H9 (cell line): ENCODE results near the gene FBXO10. TPM values are rescaled to one million over a fixed set of nuclear protein-coding genes. Genes with fewer than 3 reads are reported as not detected.
A peak's percentile ranks its signal among the peaks of the same experiment; 100 is the strongest.

Experiments used
- DNase-seq: peaks from one replicate; pipeline ENCODE4 v3.0.0-alpha.2; 2017
- H2AFZ ChIP-seq: one replicate; pipeline ENCODE4 v1.6.1; 2013; ENCODE audit warnings: mild to moderate bottlenecking, low read length, control low read depth, moderate library complexity
- H2AK5ac ChIP-seq: 2 replicates; pipeline ENCODE4 v1.6.1; 2013; ENCODE audit warnings: low read length, control low read depth, mixed read lengths; ENCODE audit not compliant: insufficient read length
- H2BK120ac ChIP-seq: one replicate; pipeline ENCODE4 v1.6.1; 2013; ENCODE audit warnings: low read depth, mild to moderate bottlenecking, low read length, control low read depth, inconsistent platforms; ENCODE audit not compliant: poor library complexity, severe bottlenecking
- H2BK12ac ChIP-seq: 2 replicates; pipeline ENCODE4 v1.6.1; 2013; ENCODE audit warnings: low read length, control low read depth, mixed read lengths, low read depth; ENCODE audit not compliant: insufficient read length
- H2BK15ac ChIP-seq: 2 replicates; pipeline ENCODE4 v1.6.1; 2013; ENCODE audit warnings: low read depth, low read length, control low read depth
- H2BK20ac ChIP-seq: one replicate; pipeline ENCODE4 v1.6.1; 2013; ENCODE audit warnings: low read depth, mild to moderate bottlenecking, low read length, control low read depth, inconsistent platforms; ENCODE audit not compliant: poor library complexity, severe bottlenecking
- H2BK5ac ChIP-seq: 2 replicates; pipeline ENCODE4 v1.6.1; 2013; ENCODE audit warnings: low read length, control low read depth, mixed read lengths; ENCODE audit not compliant: insufficient read length
- H3K14ac ChIP-seq: 2 replicates; pipeline ENCODE4 v1.6.1; 2013; ENCODE audit warnings: low read length, control low read depth; ENCODE audit not compliant: insufficient read depth
- H3K18ac ChIP-seq: 2 replicates; pipeline ENCODE4 v1.6.1; 2013; ENCODE audit warnings: low read depth, mild to moderate bottlenecking, mixed read lengths, low read length, control low read depth; ENCODE audit not compliant: insufficient read length
- H3K23ac ChIP-seq: 2 replicates; pipeline ENCODE4 v1.6.1; 2013; ENCODE audit warnings: low read length, control low read depth, mixed read lengths, low read depth; ENCODE audit not compliant: insufficient read length
- H3K23me2 ChIP-seq: 2 replicates; pipeline ENCODE4 v1.6.1; 2013; ENCODE audit warnings: low read depth, mild to moderate bottlenecking, mixed read lengths, low read length, control low read depth; ENCODE audit not compliant: insufficient read length, poor library complexity, severe bottlenecking
- H3K27ac ChIP-seq: 2 replicates; pipeline ENCODE4 v1.5.1; 2013; ENCODE audit warnings: low read length, control low read depth, mixed read lengths, low read depth; ENCODE audit not compliant: insufficient read length
- H3K27me3 ChIP-seq: 2 replicates; pipeline ENCODE4 v1.6.1; 2013; ENCODE audit warnings: low read length, control low read depth, inconsistent platforms; ENCODE audit not compliant: insufficient read depth
- H3K4ac ChIP-seq: 2 replicates; pipeline ENCODE4 v1.6.1; 2013; ENCODE audit warnings: low read depth, mild to moderate bottlenecking, control low read depth, inconsistent platforms, low read length, moderate library complexity
- H3K4me1 ChIP-seq: 2 replicates; pipeline ENCODE4 v1.6.1; 2013; ENCODE audit warnings: low read length, control low read depth, inconsistent platforms; ENCODE audit not compliant: insufficient read depth
- H3K4me2 ChIP-seq: 2 replicates; pipeline ENCODE4 v1.6.1; 2013; ENCODE audit warnings: low read length, control low read depth, mixed read lengths; ENCODE audit not compliant: insufficient read length, insufficient read depth
- H3K56ac ChIP-seq: 2 replicates; pipeline ENCODE4 v1.6.1; 2013; ENCODE audit warnings: low read depth, mild to moderate bottlenecking, mixed read lengths, low read length, control low read depth; ENCODE audit not compliant: insufficient read length
- H3K79me1 ChIP-seq: 2 replicates; pipeline ENCODE4 v1.6.1; 2013; ENCODE audit warnings: low read depth, mild to moderate bottlenecking, moderate library complexity, low read length, control low read depth, inconsistent platforms; ENCODE audit not compliant: insufficient read depth, poor library complexity, severe bottlenecking
- H3K79me2 ChIP-seq: 2 replicates; pipeline ENCODE4 v1.6.1; 2013; ENCODE audit warnings: low read length, control low read depth, inconsistent platforms; ENCODE audit not compliant: insufficient read depth
- H3K9ac ChIP-seq: 2 replicates; pipeline ENCODE4 v1.6.1; 2013; ENCODE audit warnings: low read length, control low read depth, mixed read lengths; ENCODE audit not compliant: insufficient read length; ENCODE audit errors: extremely low read depth
- H3K9me3 ChIP-seq: one replicate; pipeline ENCODE4 v1.6.1; 2013; ENCODE audit warnings: low read depth, low read length, inconsistent platforms; ENCODE audit not compliant: control insufficient read depth
- H3T11ph ChIP-seq: one replicate; pipeline ENCODE4 v1.6.1; 2013; ENCODE audit warnings: mild to moderate bottlenecking, low read length, control low read depth, inconsistent platforms
- H4K20me1 ChIP-seq: one replicate; pipeline ENCODE4 v1.6.1; 2013; ENCODE audit not compliant: control insufficient read depth, insufficient read length, insufficient read depth
- H4K5ac ChIP-seq: 2 replicates; pipeline ENCODE4 v1.6.1; 2013; ENCODE audit warnings: low read depth, mild to moderate bottlenecking, mixed read lengths, low read length, control low read depth; ENCODE audit not compliant: insufficient read length
- H4K8ac ChIP-seq: replicated peaks from 2 replicates; pipeline ENCODE4 v1.6.1; 2013; ENCODE audit warnings: low read length, control low read depth, mixed read lengths, low read depth; ENCODE audit not compliant: insufficient read length
- H4K91ac ChIP-seq: 2 replicates; pipeline ENCODE4 v1.6.1; 2013; ENCODE audit warnings: low read depth, mild to moderate bottlenecking, moderate library complexity, mixed read lengths, low read length, control low read depth; ENCODE audit not compliant: insufficient read length
- H3K27ac Mint-ChIP-seq, 3 experiments: 2 replicates in 2 of 3; 3 replicates in 1 of 3; pipeline ENCODE4 v1.8.0; 2020 to 2021; ENCODE audit warnings: mixed read lengths in 3 of 3, mild to moderate bottlenecking in 1 of 3, moderate library complexity in 1 of 3
- H3K27me3 Mint-ChIP-seq: 2 replicates; pipeline ENCODE4 v1.8.0; 2021; ENCODE audit warnings: low read depth, mild to moderate bottlenecking, moderate library complexity, mixed read lengths
- H3K36me3 Mint-ChIP-seq, 3 experiments: 2 replicates in 2 of 3; 3 replicates in 1 of 3; pipeline ENCODE4 v1.8.0; 2020 to 2021; ENCODE audit warnings: low read depth in 3 of 3, mixed read lengths in 3 of 3; ENCODE audit not compliant: insufficient read depth in 1 of 3
- H3K4me1 Mint-ChIP-seq, 2 experiments: 2 replicates each; pipeline ENCODE4 v1.8.0; 2020; ENCODE audit warnings: mixed read lengths in 2 of 2
- H3K4me3 Mint-ChIP-seq, 2 experiments: 2 replicates in 1 of 2; 3 replicates in 1 of 2; pipeline ENCODE4 v1.8.0; 2020 to 2021; ENCODE audit warnings: mild to moderate bottlenecking in 2 of 2, mixed read lengths in 2 of 2, moderate library complexity in 1 of 2
- H3K9me3 Mint-ChIP-seq, 2 experiments: 2 replicates in 1 of 2; 3 replicates in 1 of 2; pipeline ENCODE4 v1.8.0; 2020; ENCODE audit warnings: mild to moderate bottlenecking in 2 of 2, mixed read lengths in 2 of 2, moderate library complexity in 1 of 2
- WGBS: extraction: QIAGEN DNeasy Blood & Tissue Kit; methylation state at CpG from one replicate; pipeline ENCODE4 v1.1.7; 2013; ENCODE audit warnings: missing lambda C conversion rate, low lambda C conversion rate, mixed read lengths; ENCODE audit not compliant: insufficient read length; ENCODE audit errors: extremely low coverage; 5-methylcytosine and 5-hydroxymethylcytosine counted together
- total RNA-seq: library from RNA; stranded (reverse); gene quantifications from 2 replicates; pipeline ENCODE4 v1.2.1, GENCODE V29; 2021
- TF ChIP-seq, protein P1 (sequence below): fragments of 200-600 bp; sonication (generic); conservative IDR thresholded peaks from 3 replicates; pipeline ENCODE4 v1.8.0; 2021; ENCODE audit warnings: antibody characterized with exemption, mild to moderate bottlenecking

FBXO10 gene
- total RNA-seq, 1 experiment from 2014 or later: 16.8 TPM

DNA sequence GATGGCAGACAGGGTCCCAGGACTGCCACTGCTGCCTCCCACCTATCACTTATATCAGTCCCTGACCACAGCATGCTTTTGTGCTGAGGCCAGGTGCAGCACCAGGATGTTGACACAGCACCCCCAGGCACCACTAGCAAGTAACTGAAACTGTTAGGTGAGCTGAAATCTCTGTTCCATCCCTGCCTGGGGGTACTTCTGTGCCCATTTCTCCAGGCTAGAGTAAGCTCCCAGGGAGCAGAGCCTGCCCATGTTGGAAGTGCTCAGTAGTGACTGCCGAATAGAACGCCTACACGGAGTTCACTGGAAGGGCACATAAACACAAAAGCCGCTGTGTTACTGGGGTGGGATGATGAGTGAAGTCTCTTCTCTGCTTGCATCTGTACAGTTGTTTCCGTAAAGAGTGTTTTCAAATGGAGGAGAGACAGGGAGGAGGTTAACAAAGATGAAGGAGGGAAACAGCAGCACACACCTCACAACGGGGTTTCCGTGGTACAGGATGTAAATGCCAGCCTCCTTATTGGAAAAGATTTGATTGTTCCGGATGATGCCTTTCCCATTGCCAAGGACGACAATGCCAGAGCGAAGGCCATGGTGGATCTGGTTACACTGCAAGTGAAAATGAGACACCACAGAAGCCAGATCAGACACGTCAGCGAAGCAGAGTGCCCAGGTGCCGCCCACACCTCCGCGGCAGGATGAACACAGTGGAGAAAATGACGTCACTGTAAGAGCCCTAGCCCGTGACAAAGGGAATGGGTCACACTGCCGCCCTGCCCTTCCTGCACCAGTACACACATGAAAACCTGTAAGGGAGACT, 47.3 kb downstream of the FBXO10 start:
- H2BK15ac ChIP-seq: no peak overlapping the region
- no peaks in the 10 kb centered on the region for H3K9me3 ChIP-seq
- no peak overlapping the region for H3K56ac ChIP-seq
- WGBS: no CpG with 5 or more reads among the region's 18 CpGs
- H3K79me1 ChIP-seq: no peaks in the 10 kb centered on the region
- H3K4ac ChIP-seq: no peak overlapping the region
- no peak overlapping the region for H3T11ph ChIP-seq
- H3K14ac ChIP-seq: no peak overlapping the region
- H2BK120ac ChIP-seq: no peak overlapping the region
- no peak overlapping the region for H3K4me2 ChIP-seq
- peak overlapping the region; percentile 4 for H3K18ac ChIP-seq
- H3K27ac ChIP-seq: no peak overlapping the region
- H3K4me1 ChIP-seq: no peaks in the 10 kb centered on the region
- H4K20me1 ChIP-seq: no peaks in the 10 kb centered on the region
- H3K27me3 Mint-ChIP-seq: no peaks in the 10 kb centered on the region
- H3K4me3 Mint-ChIP-seq: no peak overlapping the region
- H3K9me3 Mint-ChIP-seq: no peaks in the 10 kb centered on the region
- H4K8ac ChIP-seq: no peak overlapping the region
- H3K27me3 ChIP-seq: no peaks in the 10 kb centered on the region
- DNase-seq: no peak
- no peak overlapping the region for H3K9ac ChIP-seq
- no peak overlapping the region for H4K91ac ChIP-seq
- H2BK5ac ChIP-seq: no peak overlapping the region
- H2BK12ac ChIP-seq: no peak overlapping the region
- no peak overlapping the region for H2BK20ac ChIP-seq
- peaks cover 1 to 55% (median 42%) of the 10 kb centered on the region in 3 experiments; a peak in 6 of 7 replicates for H3K36me3 Mint-ChIP-seq
- no peak overlapping the region for H2AFZ ChIP-seq
- TF ChIP-seq, protein P1, sequence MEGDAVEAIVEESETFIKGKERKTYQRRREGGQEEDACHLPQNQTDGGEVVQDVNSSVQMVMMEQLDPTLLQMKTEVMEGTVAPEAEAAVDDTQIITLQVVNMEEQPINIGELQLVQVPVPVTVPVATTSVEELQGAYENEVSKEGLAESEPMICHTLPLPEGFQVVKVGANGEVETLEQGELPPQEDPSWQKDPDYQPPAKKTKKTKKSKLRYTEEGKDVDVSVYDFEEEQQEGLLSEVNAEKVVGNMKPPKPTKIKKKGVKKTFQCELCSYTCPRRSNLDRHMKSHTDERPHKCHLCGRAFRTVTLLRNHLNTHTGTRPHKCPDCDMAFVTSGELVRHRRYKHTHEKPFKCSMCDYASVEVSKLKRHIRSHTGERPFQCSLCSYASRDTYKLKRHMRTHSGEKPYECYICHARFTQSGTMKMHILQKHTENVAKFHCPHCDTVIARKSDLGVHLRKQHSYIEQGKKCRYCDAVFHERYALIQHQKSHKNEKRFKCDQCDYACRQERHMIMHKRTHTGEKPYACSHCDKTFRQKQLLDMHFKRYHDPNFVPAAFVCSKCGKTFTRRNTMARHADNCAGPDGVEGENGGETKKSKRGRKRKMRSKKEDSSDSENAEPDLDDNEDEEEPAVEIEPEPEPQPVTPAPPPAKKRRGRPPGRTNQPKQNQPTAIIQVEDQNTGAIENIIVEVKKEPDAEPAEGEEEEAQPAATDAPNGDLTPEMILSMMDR: no peak
- H3K27ac Mint-ChIP-seq: peak overlapping the region in 1 of 3 experiments; percentile 88; a peak in 2 of 7 replicates
- no peaks in the 10 kb centered on the region for H3K4me1 Mint-ChIP-seq
- H3K23me2 ChIP-seq: no peaks in the 10 kb centered on the region
- H2AK5ac ChIP-seq: no peak overlapping the region
- H3K79me2 ChIP-seq: no peaks in the 10 kb centered on the region
- no peak overlapping the region for H4K5ac ChIP-seq
- H3K23ac ChIP-seq: no peak overlapping the region
